Activated CD8-positive, alpha-beta memory T cell treated with anti-CD3 and anti-CD28 coated beads, Interleukin-2, amount 50 U/mL, for 1 hour (primary cell): ENCODE data around the gene UBASH3A.
"Not testable (repeated sequence)": the region's sequence is repeated elsewhere in the genome, so short reads cannot be mapped to it uniquely, and the experiment has no call there.

Source experiments
- DNase-seq: peaks from one replicate; pipeline ENCODE4 v3.0.0-alpha.2; 2020; ENCODE audit errors: extremely low read depth

Gene UBASH3A

GRCh38 chr21:42390696-42391095 is 13.0 kb upstream of the UBASH3A start:
- no peak for DNase-seq

GRCh38 chr21:42391297-42391696 is 12.4 kb upstream of the UBASH3A start:
- DNase-seq = no peak

- no peak for DNase-seq
These were observed 10.8 kb upstream of the UBASH3A start for GRCh38 chr21:42392731-42393442.

- DNase-seq = no peak
These were observed 10.2 kb upstream of the UBASH3A start for GRCh38 chr21:42393443-42393950.

GRCh38 chr21:42395302-42395701 is 8.4 kb upstream of the UBASH3A start:
- DNase-seq = no peak

- no peak for DNase-seq
These were observed 7.6 kb upstream of the UBASH3A start, which contains the start of gene TMPRSS3 for GRCh38 chr21:42395905-42396651. TMPRSS3 (minus strand) TSS chr21:42396052; CDS start chr21:42395417, 635 bp downstream.

GRCh38 chr21:42396799-42397745 is 6.6 kb upstream of the UBASH3A start:
- no peak for DNase-seq

- no peak for DNase-seq
These were observed 5.8 kb upstream of the UBASH3A start for GRCh38 chr21:42397746-42398394.

- DNase-seq = no peak
These were observed 5.2 kb upstream of the UBASH3A start for GRCh38 chr21:42398436-42399028.

- DNase-seq = no peak
These were observed 3.2 kb upstream of the UBASH3A start for GRCh38 chr21:42400525-42400924.

- no peak for DNase-seq
These were observed 2.5 kb upstream of the UBASH3A start for GRCh38 chr21:42401154-42401553.

- DNase-seq = no peak
These were observed 1.9 kb upstream of the UBASH3A start for GRCh38 chr21:42401820-42402251.

- DNase-seq = no peak
These were observed 837 bp downstream of the UBASH3A start for GRCh38 chr21:42404539-42404938.

GRCh38 chr21:42405064-42406013 is 1.6 kb downstream of the UBASH3A start:
- DNase-seq = no peak

GRCh38 chr21:42406201-42406621 is 2.5 kb downstream of the UBASH3A start:
- no peak for DNase-seq

- no peak for DNase-seq
These were observed 3.2 kb downstream of the UBASH3A start for GRCh38 chr21:42406866-42407265.

GRCh38 chr21:42407476-42407875 is 3.8 kb downstream of the UBASH3A start:
- no peak for DNase-seq

GRCh38 chr21:42408718-42409117 is 5.0 kb downstream of the UBASH3A start:
- DNase-seq = not testable (repeated sequence)

- DNase-seq = no peak
These were observed 5.7 kb downstream of the UBASH3A start for GRCh38 chr21:42409366-42409765.
